Stromal cell of bone marrow (primary cell): ENCODE data around the gene AGTR2.
"Not testable (repeated sequence)": the region's sequence is repeated elsewhere in the genome, so short reads cannot be mapped to it uniquely, and the experiment has no call there.

ENCODE experiments used
- DNase-seq: peaks from one replicate; pipeline ENCODE4 v3.0.0-alpha.2; 2012; ENCODE audit warnings: low read depth

The AGTR2 gene

DNA sequence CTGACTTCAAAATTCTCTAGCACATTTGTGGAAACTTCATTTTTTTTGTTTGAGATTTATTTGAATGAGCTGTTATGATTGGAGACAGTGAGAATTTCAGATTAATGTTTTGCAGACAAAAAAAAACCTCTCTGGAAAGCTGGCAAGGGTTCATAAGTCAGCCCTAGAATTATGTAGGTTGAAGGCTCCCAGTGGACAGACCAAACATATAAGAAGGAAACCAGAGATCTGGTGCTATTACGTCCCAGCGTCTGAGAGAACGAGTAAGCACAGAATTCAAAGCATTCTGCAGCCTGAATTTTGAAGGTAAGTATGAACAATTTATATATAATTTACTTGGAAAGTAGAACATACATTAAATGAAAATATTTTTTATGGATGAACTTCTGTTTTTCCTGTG, at the start of gene AGTR2:
Gene AGTR2, plus strand, starts transcription at position 234 of the 400 bp plus-strand sequence. CDS start 1,537 bp downstream, outside the sequence.
- DNase-seq, result no peak

DNA sequence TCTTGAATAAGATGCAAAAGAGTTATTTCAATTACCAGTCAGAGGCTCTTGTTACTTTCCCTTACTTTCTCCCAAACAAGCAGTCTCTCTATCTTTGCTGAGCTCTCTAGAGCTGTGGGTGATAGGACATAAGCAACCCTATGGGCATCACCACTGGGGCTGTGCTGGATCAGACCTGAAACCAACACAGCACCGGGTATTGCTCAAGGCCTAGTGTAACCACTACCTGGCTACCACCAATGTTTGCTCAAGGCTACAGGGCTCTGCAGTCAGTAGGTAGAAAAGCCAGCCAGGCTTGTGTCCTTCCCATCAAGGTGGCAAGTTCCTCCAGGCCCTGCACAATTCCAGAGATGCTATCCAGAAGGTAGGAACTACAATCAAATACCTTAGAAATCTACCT, 35.3 kb upstream of the AGTR2 start:
- no peak for DNase-seq

GRCh38 chrX:116141270-116141669, 29.3 kb upstream of the AGTR2 start:
- DNase-seq, result not testable (repeated sequence)

DNA sequence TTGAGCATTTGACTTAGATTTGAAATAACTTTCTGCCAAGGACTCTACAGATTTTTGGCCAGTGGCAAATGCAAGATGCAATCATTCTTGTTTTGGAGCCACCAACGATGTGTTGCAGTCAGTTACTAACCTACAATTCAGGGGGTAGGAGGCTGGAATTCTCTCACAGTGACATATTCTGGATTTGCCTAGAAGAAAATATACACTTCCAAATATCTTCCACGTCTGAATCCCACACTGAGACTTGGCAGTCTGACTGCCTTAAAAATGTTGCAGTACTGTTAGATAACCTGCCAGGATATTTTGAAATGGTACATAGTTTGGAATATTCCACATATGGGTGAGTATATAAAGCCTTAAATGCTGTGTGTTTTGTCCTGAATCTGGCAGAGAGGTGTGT, 27.6 kb upstream of the AGTR2 start:
- no peak for DNase-seq

DNA sequence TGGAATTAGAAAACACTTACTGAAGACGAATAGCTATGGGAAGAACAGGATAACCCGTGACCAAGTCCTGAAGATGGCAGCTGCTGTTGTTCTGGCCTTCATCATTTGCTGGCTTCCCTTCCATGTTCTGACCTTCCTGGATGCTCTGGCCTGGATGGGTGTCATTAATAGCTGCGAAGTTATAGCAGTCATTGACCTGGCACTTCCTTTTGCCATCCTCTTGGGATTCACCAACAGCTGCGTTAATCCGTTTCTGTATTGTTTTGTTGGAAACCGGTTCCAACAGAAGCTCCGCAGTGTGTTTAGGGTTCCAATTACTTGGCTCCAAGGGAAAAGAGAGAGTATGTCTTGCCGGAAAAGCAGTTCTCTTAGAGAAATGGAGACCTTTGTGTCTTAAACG, 2.4 kb downstream of the AGTR2 start:
- DNase-seq, result no peak

DNA sequence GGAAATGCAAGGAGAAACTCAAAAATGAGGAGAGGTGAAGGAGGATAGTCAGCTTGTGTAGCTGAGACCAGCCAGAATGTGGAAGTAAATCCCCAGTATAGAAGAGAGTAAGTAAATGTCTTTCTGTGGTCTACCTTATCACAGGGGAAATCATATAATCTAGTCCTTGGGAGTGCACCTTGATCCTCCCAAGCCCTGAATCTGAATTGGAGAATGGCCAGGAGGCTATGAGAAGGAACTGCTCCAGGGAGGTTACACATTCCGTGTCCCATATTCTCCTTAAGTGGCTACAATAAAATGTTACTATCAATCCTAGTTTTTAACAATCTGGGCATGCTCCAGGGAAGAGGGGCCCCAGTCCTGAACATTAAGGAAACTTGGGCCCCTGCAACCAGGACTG, 10.8 kb downstream of the AGTR2 start:
- DNase-seq, result no peak

DNA sequence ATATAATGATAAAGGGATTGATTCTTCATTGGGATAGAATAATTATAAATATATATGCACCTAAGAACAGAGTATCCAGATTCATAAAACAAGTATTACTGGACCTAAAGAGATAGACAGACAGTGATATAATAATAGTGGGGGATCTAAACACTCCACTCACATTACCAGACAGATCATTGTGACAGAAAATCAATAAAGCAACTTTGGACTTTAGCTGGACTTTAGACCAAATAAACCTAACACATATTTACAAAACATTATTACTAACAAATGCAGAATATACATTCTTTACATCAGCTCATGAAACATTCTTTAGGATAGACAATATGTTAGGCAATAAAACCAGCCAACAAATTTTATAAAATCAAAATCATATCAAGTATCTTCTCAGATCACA, 14.6 kb downstream of the AGTR2 start:
- DNase-seq, result no peak

- DNase-seq, result no peak
Observed at GRCh38 chrX:116194649-116195048, 24.1 kb downstream of the AGTR2 start.

- no peak for DNase-seq
Observed at GRCh38 chrX:116198235-116198634, 27.7 kb downstream of the AGTR2 start.

DNA sequence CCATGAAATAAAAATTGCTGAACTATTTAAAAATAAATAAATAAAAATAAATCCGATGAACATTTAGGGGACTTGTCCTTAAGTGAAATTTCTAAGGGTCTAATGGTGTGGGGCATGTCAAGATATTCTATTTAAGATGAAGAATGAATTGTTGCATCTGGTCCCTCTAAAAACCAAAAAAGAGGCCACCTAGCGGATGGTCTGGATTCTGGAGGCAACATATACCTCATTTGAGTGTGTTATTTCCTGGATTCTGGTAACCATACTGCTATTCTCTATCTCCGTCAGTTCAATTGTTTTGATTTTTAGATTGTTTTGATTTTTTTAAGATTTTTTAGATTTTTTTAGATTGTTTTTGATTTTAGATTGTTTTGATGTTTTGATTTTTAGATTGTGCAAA, 28.3 kb downstream of the AGTR2 start:
- no peak for DNase-seq

GRCh38 chrX:116204932-116205331, 34.4 kb downstream of the AGTR2 start:
- DNase-seq, result peak; percentile 1

DNA sequence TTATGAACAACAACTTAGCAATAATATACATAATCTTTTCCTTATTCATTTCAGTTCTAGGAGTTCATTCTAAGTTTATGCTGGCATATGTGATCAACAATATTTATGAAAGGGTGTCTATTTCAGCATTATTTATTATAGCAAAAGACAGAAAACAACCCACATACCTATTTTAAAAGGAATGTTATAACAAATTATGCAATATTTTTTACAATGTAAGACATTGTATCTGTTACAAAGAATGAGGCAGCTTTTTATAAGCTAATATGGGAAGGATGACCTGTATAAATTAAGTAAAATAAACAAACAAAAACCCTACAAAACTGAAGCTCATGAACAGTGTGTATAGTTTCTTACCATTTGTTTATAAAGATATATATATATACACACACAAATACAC, 42.7 kb downstream of the AGTR2 start:
- DNase-seq, result no peak

DNA sequence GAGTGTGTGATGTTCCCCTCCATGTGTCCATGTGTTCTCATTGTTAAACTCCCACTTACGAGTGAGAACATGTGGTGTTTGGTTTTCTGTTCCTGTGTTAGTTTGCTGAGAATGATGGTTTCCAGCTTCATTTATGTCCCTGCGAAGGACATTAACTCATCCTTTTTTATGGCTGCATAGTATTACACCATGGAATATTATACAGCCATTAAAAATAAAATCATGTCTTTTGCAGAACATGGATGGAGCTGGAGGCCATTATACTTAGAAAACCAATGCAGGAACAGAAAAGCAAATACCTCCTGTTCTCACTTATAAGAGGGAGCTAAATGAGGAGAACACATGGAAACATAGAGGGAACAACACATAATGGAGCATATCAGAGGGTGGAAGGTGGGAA, 46.5 kb downstream of the AGTR2 start:
- DNase-seq, result not testable (repeated sequence)
